ENCODE data around the gene FKBP1B.
"Not testable (repeated sequence)": the region's sequence is repeated elsewhere in the genome, so short reads cannot be mapped to it uniquely, and the experiment has no call there.

The FKBP1B gene

GRCh38 chr2:24104110-24104650 lies 54.6 kb downstream of the FKBP1B start:
- no peak for DNase-seq

DNA sequence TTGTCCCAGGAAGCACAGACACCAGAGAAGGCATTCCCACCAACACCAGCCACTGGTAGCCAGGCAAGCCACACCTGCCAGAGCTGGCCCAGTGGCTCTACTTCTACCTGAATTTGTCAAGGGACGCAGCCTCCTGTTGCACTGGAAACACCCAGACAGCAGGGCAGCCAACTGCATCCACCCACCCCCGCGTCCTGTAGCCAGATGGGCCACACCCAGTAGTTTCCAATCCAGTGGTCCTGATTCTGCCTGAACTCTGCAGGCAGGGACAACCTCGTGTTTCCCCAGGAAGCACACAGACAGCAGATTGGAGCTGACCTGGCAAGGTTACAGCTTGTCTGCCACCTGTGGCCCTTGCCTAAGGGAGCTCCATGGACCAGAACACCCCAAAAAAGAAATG lies 55.4 kb downstream of the FKBP1B start:
- no peak for DNase-seq

- DNase-seq: no peak
Measured at GRCh38 chr2:24105816-24106215, 56.3 kb downstream of the FKBP1B start.

GRCh38 chr2:24106786-24107185 lies 57.2 kb downstream of the FKBP1B start:
- DNase-seq: no peak

GRCh38 chr2:24107336-24107735 lies 57.8 kb downstream of the FKBP1B start:
- DNase-seq: no peak

DNA sequence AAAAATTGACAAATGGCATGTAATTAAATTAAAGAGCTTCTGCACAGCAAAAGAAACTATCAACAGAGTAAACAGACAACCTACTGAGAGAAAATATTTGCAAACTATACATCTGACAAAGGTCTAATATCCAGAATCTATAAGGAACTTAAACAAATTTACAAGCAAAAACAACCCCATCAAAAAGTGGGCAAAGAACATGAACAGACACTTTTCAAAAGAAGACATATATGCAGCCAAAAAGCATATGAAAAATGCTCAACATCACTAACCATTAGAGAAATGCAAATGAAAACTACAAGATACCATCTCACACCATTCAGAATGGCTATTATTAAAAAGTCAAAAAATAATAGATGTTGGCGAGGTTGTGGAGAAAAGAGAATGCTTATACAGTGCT lies 59.9 kb downstream of the FKBP1B start:
- DNase-seq: not testable (repeated sequence)

GRCh38 chr2:24110660-24111303 lies 61.2 kb downstream of the FKBP1B start:
- no peak for DNase-seq

GRCh38 chr2:24111407-24111901 lies 61.9 kb downstream of the FKBP1B start:
- DNase-seq: no peak
